GM18520 (cell line): ENCODE results near the gene EEF1A1.
"Not testable (repeated sequence)": the region's sequence is repeated elsewhere in the genome, so short reads cannot be mapped to it uniquely, and the experiment has no call there.

Source experiments
- ATAC-seq: cut with Tn5 transposase; IDR thresholded peaks from one replicate; pipeline ENCODE4 v1.9.1; 2021; ENCODE audit not compliant: unreplicated experiment

The EEF1A1 gene

GRCh38 chr6:73506246-73506645 is 14.6 kb downstream of the EEF1A1 start:
- ATAC-seq, result no peak

GRCh38 chr6:73505705-73506104 is 15.1 kb downstream of the EEF1A1 start:
- not testable (repeated sequence) for ATAC-seq

- ATAC-seq, result no peak
These were observed 15.7 kb downstream of the EEF1A1 start for GRCh38 chr6:73505142-73505541.

- no peak for ATAC-seq
These were observed 16.7 kb downstream of the EEF1A1 start for GRCh38 chr6:73504160-73504559.

GRCh38 chr6:73503027-73503772 is 17.6 kb downstream of the EEF1A1 start:
- no peak for ATAC-seq

- ATAC-seq, result no peak
These were observed 22.9 kb downstream of the EEF1A1 start for GRCh38 chr6:73497915-73498314.

- ATAC-seq, result no peak
These were observed 29.5 kb downstream of the EEF1A1 start for GRCh38 chr6:73491377-73491776.

- no peak for ATAC-seq
These were observed 33.4 kb downstream of the EEF1A1 start for GRCh38 chr6:73487473-73487872.

GRCh38 chr6:73484438-73484837 is 36.4 kb downstream of the EEF1A1 start:
- ATAC-seq, result no peak

GRCh38 chr6:73481969-73482368 is 38.9 kb downstream of the EEF1A1 start:
- no peak for ATAC-seq

- no peak for ATAC-seq
These were observed 43.4 kb downstream of the EEF1A1 start for GRCh38 chr6:73477407-73477806.

GRCh38 chr6:73476723-73477122 is 44.1 kb downstream of the EEF1A1 start:
- no peak for ATAC-seq

- ATAC-seq, result peak; percentile 97
These were observed 49.0 kb downstream of the EEF1A1 start for GRCh38 chr6:73471686-73472290.
